CD4-positive, alpha-beta T cell treated with Interferon alpha-2 for 1 hour (primary cell): ENCODE results near the gene HAUS2.
"Not testable (repeated sequence)": the region's sequence is repeated elsewhere in the genome, so short reads cannot be mapped to it uniquely, and the experiment has no call there.

ENCODE experiments used
- DNase-seq, 2 donors: peaks; one replicate each; pipeline ENCODE4 v3.0.0-alpha.2; 2020 to 2022

The HAUS2 gene

GRCh38 chr15:42576040-42576594 lies 27.5 kb downstream of the HAUS2 start:
- DNase-seq = no peak

GRCh38 chr15:42576776-42577175 lies 28.1 kb downstream of the HAUS2 start:
- no peak for DNase-seq

DNA sequence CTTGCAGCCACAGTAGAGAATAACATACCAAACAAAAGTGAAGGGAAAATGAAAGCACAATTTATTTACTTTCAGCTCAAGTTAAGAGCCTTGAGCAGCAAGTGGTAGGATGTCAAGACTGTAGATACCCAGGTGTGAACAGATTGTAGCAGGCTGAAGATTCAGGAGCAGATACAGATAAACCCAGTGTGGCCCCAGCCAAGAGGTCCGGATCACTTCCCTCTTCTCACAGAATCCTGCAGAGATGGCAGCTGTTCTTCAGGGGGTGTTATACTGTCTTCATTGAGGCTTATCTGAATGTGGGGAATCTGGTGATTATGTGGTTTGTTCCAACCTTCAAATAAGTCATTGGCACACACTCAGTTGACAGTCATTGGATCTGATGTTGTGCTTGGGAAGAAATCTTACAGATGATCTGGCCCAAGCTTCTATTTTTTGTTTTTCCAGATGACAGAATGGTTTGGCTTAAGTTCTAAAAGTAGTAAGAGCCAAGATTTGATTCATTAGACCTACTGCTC lies 28.9 kb downstream of the HAUS2 start:
- DNase-seq = no peak

- DNase-seq = no peak
Measured at GRCh38 chr15:42578984-42579537, 30.4 kb downstream of the HAUS2 start.

DNA sequence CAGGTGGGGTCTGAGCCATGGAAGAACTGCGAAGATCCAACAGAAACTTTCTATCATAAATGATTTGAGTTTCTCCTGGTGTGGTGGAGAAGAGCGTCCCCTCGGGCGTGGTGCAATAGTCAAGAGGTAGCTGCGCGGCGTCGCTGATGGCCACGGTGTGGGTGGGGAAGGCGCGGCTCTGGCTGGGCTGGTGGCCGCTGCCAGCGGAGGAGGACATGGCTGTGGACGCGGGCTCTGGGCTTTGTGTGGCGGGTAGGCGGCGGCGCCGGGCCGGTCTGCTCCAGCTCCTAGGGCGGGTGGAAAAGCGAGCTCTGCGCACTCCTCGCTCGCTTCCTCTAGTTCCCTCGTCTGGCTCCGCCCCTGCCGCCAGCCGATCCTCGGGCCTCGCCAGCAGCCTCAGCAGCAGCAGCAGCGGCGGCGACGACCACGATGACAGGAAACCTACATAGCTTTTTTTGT lies 32.7 kb downstream of the HAUS2 start:
- peak; percentile 72 to 80 for DNase-seq

- no peak for DNase-seq
Measured at GRCh38 chr15:42582569-42583375, 34.1 kb downstream of the HAUS2 start.

DNA sequence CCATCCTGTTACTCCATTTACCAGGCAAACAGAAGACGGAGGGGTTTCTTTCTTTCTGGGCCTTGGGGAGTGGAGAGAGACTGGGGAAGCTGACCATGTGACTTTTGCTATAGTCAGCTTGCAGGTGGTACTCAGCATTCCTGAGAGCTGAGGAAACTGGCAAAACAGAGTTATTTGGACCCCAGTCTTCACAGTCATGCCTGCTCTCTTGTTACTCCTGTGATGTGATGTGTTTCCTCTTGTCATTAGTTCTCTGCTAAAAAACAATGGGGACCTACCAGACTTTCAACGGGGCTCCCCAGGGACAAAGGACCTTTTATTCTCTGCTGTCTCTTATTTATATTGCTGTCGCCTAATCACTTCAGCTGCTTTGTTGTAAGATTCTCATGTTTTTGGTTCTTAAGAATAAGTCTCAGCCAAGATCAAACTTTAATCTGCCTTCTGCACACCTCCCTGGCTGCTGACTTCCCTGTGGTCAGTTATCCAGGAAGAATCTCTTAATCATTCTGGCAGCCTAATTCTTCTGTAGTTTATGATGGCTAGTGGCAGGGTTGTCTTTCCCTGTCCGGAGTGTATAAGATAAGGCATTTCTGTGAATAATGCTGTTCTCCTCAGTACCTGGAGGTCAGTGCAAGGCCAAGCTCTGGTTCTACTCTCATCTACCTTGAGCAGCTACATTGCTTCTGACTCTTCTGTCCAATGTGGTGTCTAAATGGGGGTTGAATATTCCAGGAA lies 35.6 kb downstream of the HAUS2 start:
- no peak for DNase-seq

DNA sequence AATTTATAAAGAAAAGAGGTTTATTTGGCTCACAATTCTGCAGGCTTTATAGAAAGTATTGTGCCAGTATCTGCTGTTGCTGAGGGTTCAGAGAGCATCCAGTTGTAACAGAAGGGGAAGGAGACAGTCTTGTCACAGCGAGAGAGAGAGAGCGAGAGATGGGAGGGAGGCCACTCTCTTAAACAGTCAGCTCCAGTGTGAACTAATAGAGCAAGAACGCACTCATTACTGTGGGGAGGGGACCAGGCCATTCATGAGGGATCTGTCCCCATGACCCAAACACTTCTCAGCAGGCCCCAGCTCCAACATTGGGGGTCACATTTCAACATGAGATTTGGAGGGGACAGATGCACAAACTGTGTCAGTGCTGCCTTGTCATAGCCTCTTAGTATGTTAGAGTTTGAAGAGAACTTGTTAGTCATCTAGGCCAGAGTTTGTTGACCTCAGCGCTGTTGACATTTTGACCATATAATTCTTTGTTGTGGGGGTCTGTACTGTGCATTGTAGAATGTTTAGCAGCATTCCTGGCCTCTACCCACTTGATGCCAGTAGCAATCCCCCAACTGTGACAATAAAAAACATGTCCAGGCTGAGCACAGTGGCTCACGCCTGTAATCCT lies 42.1 kb downstream of the HAUS2 start:
- DNase-seq = no peak

DNA sequence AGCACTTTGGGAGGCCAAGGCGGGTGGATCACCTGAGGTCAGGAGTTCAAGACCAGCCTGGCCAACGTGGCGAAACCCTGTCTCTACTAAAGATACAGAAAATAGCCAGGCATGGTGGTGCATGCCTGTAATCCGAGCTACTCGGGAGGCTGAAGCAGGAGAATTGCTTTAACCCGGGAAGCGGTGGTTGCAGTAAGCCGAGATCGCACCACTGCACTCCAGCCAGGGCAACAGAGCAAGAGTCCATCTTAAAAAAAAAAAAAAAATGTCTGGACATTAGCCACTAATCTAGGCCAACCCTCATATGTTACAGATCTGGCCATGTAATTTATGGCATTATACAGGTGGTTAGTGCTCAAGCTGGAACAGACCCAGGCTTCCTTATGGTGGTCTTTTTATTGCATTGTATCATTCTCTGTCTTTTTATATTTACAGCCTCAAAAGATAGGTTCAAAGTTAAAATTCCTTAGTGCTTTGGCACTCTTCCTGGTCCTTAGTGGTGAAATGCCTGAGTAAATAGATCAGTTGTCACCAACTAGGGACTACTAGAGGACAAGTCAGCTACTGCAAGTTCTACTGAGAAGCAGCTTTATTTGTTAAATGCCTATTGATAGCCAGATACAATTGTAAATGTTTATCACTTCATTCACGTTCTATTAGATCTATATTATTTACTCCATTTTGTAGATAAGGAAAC lies 42.7 kb downstream of the HAUS2 start:
- no peak for DNase-seq

DNA sequence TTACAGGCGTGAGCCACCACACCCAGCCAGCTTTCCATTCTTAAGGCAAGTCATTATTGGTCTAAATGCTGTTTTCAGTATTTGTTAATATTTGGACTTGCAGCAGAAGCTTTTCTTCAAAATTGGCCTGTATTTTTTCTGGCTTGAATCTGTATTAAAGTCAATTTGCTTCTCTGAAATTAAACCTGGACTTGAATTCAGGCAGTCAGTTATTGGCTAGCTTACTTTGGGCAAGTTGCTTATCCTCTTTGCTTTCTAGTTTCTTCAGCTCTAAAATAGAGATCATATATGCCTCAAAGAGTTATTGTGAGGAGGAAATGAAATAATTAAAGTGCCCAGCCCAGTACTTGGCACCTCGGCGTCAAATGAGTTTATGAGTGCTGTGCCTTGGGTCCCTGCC lies 44.1 kb downstream of the HAUS2 start:
- no peak for DNase-seq

GRCh38 chr15:42593143-42593542 lies 44.5 kb downstream of the HAUS2 start:
- no peak for DNase-seq

DNA sequence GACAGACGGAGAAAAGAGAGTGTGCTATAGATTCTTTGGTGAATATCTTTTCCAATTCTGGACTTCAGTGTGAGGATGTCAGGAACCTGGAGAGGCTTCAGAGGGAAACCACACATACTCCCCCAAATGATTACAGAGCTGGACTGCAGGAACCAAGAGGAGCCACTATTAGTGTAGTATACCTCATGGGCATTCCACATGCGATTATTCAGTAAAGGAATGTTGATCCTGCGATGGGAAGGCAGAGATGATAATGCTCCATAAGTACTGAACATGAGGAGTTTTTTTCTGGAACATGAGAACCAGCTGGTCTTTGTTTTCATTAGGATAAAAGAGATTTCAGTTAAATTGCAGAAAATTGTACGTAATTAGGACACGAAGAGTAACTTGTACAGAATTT lies 45.5 kb downstream of the HAUS2 start:
- no peak for DNase-seq

GRCh38 chr15:42595626-42596240 lies 47.1 kb downstream of the HAUS2 start:
- no peak for DNase-seq

DNA sequence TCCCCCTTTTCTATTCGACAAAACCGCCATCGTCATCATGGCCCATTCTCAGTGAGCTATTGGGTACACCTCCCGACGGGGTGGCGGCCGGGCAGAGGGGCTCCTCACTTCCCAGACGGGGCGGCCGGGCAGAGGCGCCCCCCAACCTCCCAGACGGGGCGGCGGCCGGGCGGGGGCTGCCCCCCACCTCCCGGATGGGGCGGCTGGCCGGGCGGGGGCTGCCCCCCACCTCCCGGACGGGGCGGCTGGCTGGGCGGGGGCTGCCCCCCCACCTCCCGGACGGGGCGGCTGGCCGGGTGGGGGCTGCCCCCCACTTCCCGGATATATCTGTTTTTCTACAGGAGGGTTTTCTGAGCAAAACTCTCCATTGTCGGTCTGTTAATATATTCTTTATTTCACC lies 52.7 kb downstream of the HAUS2 start:
- DNase-seq = not testable (repeated sequence)

GRCh38 chr15:42602501-42602900 lies 53.9 kb downstream of the HAUS2 start:
- no peak for DNase-seq

DNA sequence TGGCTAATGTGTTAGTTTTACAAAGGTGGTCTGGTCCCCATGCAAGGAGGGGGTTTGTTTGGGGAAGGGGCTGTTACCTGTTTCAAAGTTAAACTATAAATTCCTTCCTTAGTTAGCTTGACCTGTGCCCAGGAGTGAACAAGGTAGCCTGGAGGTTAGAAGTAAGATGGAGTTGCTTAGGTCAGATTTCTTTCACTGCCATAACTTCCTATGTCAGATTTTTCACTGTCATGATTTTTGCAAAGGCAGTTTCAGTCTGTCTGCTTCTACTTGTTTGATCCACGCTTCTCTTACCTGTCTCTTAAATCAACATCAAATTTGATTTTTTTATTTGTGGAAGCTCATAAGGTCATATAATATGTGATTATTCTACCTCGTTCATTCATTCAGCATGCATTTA lies 55.3 kb downstream of the HAUS2 start:
- no peak for DNase-seq

DNA sequence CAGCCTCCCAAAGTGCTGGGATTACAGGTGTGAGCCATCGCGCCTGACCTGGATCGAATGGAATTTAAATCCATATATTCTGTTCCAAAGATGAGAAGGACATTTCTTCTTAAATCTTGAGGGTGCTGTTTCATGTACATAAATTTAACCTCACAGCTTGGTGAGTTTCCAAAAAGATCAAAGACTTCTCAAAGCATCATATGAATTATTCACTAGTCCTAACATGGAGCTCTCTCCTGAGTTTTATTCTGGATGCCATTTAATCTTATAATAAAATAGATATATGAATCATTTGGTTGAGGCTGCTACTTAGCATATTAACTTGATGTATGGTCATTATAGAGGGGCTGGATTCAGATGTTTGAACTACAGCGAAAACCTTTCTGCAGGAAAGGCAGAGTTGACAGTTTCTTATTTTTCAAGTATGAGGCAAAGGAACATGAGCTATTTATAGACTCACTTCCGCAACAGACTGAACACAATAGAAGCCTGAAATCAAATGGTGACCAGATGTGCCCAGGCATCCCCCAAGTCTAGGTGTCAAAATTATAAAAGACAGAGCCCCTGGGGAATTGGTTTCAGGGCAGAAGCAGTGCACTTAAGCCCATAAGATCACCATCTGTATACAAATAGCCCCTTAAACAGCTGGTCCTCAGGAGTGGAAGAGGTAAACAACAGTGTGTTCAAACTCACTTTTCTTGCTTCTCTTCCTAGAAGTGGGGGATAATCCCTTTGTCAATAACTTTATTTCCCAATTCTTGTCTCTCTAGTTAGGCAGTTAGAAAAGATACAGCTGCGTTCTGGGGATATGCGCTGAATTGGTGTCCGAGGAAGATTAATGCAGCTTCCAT lies 56.5 kb downstream of the HAUS2 start:
- peak in 1 of 2 donors; percentile 18 for DNase-seq

GRCh38 chr15:42605796-42606195 lies 57.2 kb downstream of the HAUS2 start:
- DNase-seq = no peak

GRCh38 chr15:42608110-42608531 lies 59.5 kb downstream of the HAUS2 start:
- peak; percentile 39 to 50 for DNase-seq

- no peak for DNase-seq
Measured at GRCh38 chr15:42608752-42609488, 60.3 kb downstream of the HAUS2 start.
